HuH-7 (cell line): Measurements from ENCODE around the gene NHEJ1.
"Not testable (repeated sequence)": the region's sequence is repeated elsewhere in the genome, so short reads cannot be mapped to it uniquely, and the experiment has no call there.

Source experiments
- DNase-seq: peaks from one replicate; pipeline ENCODE4 v3.0.0; 2011; ENCODE audit warnings: low spot score

NHEJ1 gene, protein sequence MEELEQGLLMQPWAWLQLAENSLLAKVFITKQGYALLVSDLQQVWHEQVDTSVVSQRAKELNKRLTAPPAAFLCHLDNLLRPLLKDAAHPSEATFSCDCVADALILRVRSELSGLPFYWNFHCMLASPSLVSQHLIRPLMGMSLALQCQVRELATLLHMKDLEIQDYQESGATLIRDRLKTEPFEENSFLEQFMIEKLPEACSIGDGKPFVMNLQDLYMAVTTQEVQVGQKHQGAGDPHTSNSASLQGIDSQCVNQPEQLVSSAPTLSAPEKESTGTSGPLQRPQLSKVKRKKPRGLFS

DNA sequence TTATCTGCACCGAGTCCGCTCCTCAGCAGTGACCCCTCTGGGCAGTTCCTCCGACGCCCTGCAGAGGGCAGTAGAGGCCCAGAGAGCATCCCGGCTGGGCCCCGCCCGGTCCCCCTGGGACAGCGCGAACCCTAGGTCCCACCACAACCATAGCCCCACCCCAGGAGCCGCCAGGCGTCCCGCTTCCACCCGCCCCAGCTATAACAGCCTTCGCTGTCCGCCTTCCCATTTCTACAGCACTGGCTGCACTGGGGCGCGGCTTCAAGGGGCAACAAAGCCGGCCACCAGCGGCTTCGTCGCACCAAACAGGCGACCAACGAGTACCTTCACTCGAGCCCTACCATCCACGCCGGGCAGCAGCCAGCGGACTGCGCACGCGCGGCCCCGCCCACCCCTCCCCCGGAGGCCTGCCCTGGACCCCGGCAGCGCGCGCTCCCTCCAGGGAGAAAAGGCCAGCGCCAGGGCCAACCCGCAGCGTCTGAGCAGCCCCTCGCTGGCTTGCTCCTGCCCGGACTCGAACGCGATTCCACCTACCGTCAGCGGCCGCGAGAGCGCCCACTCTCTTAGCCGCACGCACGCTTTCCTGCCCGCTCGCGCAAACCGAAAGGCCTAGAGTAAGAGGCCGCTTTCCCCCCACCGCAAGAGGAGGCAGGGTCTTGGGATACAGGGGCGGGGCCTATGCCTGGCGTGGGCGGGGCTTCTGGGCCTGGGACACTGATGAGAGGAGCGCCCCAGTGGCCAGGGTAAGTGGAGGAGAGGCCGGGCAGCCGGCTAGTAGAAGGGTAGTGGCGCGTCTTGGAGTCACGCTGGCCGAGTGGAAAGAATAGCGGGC, at the start of gene NHEJ1:
NHEJ1 (minus strand) TSS at position 630 of the 832 bp plus-strand sequence. CDS start 2,453 bp downstream, outside the sequence.
- peak; percentile 92 for DNase-seq

DNA sequence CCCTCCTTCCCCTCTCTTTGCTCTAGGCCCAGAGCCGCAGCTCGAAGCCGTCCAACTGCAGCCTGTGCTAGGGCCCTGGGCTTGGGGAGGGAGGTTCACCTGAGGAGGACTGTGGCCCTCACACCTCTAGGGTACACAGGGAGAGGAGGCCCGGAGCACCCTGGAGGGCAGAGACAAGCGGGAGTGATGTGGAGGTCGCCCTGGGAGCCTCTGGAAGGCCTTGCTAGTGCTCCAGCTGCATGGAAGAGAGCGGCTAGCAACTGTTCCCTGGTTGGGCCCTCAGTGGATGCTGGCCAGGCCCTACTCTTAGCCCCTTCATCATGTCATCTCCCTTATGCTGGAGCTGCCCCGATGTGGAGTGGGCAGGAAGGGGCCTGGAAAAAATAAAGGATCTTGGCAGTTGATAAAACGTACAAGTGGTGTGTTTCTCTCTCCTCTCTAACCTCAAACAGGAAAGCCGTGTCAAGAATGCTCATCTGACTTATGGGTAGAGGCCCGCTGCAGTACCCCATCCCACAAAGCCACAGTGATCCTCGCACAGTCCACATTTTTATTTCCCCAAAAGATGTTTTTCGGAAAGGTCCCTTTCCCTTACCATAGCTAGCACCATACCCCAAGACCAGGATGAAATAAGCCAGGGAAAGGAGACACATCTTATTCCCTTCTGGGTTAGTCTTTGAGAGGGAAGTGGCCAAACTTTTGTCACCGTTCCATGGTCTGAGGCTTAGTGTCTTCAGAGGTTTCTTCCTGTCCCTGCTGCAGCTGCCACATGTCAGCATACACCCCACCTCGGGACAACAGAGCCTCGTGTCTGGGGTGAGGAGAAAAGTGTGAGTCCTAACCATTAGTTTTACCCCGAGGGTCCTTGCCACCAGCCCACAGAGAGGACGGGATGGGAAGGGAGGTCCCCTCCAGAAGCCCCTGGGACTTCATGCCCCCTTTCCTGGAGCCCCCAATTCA, 48.9 kb upstream of the NHEJ1 start:
- DNase-seq = no peak

DNA sequence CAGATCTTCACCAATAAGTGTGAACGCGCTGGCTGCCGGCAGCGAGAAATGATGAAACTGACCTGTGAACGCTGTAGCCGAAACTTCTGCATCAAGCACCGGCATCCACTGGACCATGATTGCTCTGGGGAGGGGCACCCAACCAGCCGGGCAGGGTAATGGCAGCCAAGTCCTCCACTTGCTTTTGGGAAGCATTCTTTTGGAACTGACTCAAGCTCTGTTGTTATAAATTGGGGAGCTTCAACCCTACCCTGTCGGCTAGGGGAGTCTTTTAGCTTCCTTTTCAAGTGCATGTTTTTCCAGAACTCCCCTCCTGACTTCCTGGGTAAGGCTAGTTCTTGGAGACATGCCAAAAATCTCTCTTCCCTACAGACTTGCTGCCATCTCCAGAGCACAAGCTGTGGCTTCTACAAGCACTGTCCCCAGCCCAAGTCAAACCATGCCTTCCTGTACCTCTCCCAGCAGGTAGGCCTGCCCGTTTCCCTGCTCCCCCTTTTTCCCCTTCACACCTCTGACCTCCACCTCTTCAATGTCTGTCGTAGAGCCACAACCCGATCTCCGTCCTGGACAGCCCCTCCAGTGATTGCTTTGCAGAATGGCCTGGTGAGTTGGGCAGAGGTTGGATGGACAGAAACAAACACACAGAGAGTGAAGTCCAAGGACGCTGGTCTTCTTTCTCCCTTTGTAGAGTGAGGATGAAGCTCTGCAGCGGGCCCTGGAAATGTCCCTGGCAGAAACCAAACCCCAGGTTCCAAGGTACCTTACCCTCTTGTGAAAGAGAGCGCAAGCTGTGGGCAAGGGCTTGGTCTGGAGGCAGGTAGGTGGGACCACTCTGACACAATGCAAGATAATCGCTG, 47.5 kb upstream of the NHEJ1 start:
- DNase-seq = no peak

DNA sequence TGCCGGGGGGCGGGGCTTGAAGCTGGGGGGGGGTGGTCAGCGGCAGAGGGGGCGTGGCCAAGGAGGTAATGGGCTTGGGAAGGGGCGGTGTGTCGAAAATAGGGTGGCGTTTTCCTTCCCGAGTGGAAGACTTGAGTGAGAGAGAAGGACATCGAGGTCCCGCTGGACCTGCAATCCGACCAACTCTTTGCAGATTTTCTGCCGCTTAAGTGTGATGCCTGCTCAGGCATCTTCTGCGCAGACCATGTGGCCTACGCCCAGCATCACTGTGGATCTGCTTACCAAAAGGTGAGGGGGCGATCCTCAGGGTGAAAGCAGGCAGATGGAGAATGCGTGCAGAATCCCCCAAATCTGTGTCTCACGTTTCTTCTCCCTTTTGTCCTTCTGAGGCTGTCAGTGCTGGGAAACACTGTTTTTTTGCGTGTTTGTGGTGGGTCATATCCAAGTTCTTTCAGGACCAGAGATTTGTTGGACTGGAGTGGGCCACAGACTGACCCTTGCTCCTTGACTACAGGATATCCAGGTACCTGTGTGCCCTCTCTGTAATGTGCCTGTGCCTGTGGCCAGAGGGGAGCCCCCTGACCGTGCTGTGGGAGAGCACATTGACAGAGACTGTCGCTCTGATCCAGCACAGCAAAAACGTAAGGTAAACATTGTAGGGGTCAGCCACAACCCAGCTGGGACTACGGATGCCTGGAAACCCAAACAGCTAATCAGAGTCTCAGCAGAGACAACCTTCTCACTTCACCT, 46.7 kb upstream of the NHEJ1 start:
- DNase-seq = no peak

DNA sequence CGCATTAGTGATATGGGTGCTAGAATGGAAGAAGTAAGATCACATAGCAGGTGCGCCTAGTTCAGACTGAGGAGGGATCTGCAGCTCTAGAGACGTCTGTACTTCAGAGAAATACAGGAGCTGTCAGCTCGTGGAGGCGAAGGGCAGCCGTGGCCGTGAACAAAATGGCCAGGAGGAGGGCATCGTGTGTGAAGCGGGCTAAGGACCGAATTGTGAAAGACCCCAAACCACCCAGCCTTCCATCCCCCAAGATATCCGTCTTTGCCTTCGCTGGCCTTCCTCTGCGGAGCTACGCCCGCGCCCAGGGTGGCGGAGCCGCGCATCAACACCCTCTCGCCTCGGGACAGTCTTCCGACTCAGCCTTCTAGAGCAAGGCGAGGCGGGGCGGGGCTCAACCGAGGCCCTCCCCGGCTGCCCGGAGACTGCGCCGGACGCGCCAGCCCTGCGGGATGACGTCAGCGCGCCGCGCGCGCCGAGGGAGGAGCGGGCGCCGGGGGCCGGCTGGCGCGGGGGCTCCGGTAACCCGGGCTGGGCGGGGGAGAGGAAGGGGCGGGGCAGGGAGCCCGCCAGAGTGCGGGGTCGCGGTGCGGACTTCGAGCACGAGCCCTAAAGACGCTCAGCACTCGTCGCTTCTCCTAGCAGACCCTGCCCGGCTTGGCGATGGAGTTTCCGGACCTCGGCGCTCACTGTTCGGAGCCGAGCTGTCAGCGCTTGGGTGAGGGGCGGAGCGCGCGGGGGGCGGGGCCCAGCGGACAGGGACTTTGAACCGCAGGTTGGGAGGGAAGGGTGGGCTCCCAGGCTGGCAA, 45.9 kb upstream of the NHEJ1 start, which contains the start of gene ZFAND2B:
ZFAND2B (plus strand) TSS at position 455 of the 806 bp plus-strand sequence; CDS start at position 661, 206 bp downstream.
- peak; percentile 95 for DNase-seq

DNA sequence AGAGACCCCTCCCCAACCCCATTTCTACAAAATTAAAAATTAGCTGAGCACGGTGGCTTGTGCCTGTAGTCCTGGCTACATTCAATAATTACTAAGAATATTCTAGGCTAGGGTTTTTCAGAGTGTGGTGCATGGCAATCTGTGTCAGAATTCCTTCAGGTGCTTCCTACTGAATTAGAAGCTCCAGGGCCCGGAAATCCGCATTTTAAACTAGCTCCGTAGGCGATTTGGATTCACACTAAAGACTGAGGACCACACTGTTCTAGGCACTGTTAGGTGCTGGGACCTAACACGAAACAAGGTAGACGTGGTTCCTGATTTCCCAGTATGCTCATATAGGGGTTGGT, 45.3 kb upstream of the NHEJ1 start:
- no peak for DNase-seq

DNA sequence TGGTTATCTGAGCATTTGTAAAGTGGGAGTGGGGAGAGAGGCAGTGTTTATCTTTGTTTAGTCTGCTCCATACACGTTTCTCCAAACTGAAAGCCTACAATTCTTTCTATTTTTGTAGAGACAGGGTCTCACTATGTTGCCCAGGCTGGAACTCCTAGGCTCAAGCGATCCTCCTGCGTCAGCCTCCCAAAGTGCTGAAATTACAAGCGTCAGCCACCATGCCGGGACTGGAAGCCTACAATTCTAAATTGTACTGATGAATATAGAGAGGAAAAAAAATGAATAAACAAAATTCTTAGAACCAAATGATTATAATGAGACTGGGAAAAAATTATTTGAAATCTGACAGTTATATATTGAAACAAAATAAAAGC, 44.5 kb upstream of the NHEJ1 start:
- DNase-seq = no peak

DNA sequence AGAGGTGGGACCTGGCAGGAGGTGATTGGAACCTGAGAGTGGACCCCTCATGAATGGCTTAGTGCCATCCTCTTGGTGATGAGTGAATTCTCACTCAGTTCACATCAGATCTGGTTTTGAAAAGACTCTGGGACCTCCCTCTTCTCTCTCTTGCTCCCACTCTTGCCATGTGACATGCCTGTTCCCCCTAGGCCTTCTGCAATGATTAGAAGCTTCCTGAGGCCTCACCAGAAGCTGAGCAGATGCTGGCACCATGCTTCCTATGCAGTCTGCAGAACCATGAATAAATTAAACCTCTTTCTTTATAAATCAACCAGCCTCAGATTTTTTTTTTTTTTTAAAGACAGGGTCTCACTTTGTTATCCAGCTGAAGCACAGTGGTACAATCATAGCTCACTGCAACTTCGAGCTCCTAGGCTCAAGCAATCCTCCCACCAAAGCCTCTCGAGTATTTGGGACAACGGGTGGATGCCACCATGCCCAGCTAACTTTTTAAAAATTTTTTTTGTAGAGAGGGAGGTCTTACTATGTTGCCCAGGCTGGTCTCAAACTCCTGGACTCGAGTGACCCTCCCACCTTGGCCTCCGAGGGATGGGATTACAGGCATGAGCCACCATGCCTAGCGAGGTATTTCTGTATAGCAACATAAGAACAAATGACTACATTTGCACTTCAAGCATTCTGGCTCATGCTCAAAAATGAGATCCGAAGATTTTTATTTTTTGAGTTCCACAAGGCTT, 44.0 kb upstream of the NHEJ1 start:
- DNase-seq = no peak

DNA sequence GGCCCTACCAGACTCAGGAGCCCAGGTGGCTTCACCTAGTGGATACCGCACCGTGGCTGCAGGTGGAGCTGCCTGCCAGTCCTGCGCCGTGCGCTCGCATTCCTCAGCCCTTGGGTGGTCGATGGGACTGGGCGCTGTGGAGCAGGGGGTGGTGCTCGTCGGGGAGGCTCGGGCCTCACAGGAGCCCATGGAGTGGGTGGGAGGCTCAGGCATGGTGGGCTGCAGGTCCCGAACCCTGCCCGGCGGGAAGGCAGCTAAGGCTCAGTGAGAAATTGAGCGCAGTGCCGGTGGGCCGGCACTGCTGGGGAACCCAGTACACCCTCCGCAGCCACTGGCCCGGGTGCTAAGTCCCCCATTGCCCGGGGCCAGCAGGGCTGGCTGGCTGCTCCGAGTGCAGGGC, 40.7 kb upstream of the NHEJ1 start:
- not testable (repeated sequence) for DNase-seq

DNA sequence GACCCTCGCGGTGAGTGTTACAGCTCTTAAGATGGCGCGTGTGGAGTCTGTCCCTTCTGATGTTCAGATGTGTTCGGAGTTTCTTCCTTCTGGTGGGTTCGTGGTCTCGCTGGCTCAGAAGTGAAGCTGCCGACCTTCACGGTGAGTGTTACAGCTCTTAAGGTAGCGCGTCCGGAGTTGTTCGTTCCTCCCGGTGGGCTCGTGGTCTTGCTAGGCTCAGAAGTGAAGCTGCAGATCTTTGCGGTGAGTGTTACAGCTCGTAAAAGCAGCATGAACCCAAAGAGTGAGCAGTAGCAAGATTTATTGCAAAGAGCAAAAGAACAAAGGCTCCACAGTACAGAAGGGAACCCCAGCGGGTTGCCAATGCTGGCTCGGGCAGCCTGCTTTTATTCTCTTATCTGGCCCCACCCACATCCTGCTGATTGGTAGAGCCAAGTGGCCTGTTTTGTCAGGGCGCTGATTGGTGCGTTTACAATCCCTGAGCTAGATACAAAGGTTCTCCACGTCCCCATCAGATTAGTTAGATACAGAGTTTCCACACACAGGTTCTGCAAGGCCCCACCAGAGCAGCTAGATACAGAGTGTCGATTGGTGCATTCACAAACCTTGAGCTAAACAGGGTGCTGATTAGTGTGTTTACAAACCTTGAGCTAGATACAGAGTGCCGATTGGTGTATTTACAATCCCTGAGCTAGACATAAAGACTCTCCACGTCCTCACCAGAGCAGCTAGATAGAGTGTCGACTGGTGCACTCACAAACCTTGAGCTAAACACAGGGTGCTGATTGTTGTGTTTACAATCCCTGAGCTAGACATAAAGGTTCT, 40.1 kb upstream of the NHEJ1 start:
- not testable (repeated sequence) for DNase-seq

DNA sequence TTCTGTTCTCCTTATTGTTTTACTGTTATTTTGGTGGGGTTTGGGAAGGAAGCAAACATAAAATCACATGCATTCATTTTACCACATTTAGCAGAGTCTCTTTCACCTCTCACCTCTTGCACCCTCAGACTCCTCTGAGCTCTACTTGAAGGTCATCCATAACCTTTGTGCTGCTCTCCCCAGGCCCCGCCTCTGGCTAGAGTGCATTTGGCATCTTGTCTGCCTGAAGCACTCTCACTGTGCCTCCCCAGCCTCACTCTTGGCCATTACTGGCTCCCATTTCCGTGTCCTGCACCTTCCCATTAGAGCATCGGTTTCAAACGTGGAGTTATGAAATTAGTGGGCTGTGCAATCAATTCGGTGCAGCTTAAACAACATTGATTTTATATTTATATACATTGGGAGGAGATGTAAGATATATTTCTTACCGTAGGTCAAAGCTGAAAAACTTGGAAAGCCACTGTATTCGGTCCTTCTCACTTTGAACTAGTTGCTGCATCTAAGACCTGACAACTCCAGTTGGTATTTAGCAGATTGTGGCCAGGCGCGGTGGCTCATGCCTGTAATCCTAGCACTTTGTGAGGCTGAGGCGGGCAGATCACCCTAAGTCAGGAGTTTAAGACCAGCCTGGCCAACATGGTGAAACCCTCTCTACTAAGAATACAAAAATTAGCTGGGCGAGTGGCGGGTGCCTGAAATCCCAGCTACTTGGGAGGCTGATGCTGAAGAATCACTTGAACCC, 39.0 kb upstream of the NHEJ1 start:
- no peak for DNase-seq

DNA sequence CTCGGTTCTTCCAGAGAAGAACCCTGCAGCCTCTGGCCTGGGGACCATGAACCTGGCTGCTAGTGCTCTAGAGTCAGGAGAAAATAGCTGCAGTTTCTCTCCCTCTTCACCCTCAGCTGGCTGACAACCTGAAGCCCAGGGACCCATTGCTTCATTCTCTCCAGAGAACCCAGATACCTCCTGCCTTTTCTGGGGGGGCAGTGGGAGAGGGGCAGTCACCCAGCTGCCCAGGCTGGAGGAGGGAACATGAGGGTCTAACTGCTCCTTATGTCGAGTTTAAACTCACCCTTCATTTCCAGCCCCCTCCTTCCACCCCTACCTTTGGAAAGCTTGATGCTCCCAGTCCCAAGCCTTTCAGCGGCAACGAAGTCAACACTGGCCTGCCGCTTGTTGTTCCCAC, 38.4 kb upstream of the NHEJ1 start:
- no peak for DNase-seq

DNA sequence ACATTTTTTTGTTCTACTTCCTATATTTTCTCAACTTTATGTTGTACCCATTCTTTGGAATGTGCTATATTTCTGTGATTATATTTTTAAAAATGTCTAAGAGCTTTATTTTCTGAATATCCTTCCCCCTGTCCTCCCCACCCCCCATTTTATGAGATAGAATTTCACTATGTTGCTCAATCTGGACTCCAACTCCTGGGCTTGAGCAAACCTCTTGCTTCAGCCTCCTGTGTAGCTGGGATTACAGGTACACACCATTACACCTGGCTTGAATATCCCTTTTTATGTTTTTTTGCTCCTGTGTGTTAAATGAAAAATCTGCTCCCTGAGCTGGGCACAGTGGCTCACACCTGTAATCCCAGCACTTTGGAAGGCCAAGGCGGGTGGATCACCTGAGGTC, 36.8 kb upstream of the NHEJ1 start:
- no peak for DNase-seq

DNA sequence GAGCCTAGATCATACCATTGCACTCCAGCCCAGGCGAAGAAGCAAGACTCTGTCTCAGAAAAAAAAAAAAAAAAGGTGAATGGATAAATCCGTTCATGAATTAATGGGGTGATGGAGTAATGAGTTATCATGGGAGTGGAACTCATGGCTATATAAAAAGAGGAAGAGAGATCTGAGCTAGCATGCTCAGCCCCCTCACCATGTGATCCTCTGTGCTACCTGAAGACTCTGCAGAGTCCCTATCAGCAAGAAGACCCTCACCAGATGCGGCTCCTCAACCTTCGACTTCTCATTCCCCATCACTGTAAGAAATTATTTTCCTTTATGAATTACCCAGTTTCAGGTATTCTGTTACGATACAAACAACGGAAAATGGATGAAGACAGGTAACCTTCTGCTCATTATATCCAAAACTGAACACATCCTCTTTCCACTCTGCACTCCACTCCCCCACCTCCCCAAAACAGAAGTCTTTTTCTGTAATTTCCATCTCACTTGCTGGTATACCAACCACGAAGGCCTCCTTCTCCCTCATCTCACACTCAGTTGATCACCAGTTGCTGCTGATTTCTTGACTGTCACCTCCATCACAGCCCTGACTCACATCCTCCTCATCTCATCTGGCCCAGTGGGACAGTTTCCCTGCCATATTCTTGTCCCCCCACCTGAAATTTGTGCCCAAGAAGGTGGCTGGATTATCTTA, 26.3 kb upstream of the NHEJ1 start:
- DNase-seq = no peak

DNA sequence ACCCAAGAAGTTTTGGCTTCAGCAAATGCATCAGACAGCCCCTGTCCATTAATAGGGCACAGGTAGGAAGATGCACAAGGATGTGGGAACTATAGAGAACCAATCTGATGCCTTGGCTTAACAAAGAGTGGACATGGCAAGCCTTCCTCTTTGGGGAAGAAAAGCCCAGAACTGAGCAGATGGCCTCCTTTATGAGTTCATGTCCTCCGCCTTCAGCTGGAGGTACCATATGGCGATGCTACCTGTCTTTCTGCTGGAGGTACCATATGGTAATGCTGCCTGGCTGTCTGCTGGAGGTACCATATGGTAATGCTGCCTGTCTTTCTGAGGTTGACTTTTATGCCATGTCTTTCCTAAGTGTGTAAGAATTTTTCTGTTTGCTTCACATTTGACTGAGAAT, 23.5 kb upstream of the NHEJ1 start:
- DNase-seq = no peak

DNA sequence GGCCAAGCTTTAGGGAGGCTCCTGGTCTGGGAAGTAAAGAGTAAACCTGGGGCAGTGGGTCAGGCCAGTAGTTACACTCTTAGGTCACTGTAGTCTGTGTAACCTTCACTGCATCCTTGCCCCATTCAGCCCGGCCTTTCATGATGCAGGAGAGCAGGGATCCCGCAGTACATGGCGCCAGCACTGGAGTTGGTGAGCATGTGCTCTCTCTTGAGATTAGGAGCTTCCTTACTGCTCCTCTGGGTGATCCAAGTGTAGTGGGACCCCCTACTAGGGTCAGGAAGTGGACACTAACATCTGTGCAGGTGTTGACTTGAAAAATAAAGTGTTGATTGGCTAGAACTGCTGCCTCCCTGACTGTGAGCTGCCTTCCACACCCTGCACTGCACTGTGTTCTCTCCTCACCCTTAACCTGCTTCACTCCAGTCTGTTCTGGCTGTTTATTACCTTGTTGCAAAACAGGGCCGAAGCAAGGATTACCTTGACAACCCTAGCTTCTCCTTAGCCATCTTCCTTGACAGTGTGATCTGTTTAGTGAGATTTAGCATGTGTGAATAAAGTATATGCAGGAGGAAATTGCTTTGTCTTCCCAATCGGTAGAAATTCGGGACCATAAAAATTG, 22.6 kb upstream of the NHEJ1 start:
- DNase-seq = no peak
